DOHH2 (cell line): ENCODE data around the gene CDCP1.

ENCODE experiments used
- H3F3A ChIP-seq: fragments of 200-600 bp; sonication (generic), shearing (Covaris generic); 2 replicates; pipeline ENCODE4 v1.6.0; 2016; ENCODE audit warnings: antibody characterized with exemption, mild to moderate bottlenecking; ENCODE audit not compliant: control insufficient read depth, insufficient read depth
- H3K27ac ChIP-seq: fragments of 200-600 bp; sonication (generic); 2 replicates; pipeline ENCODE4 v1.5.1; 2014; ENCODE audit warnings: low read depth, mild to moderate bottlenecking, low read length, moderate library complexity
- H3K27me3 ChIP-seq: fragments of 200-600 bp; sonication (generic); 2 replicates; pipeline ENCODE4 v1.6.1; 2014; ENCODE audit warnings: mild to moderate bottlenecking, low read length, mixed read lengths; ENCODE audit not compliant: control insufficient read depth
- H3K36me3 ChIP-seq: fragments of 200-600 bp; sonication (generic); 2 replicates; pipeline ENCODE4 v1.6.1; 2014; ENCODE audit warnings: mild to moderate bottlenecking, low read length, moderate library complexity, mixed read lengths; ENCODE audit not compliant: control insufficient read depth
- H3K4me1 ChIP-seq: fragments of 200-600 bp; sonication (generic); 2 replicates; pipeline ENCODE4 v1.6.1; 2014; ENCODE audit warnings: mild to moderate bottlenecking, low read length, mixed read lengths; ENCODE audit not compliant: control insufficient read depth
- H3K4me2 ChIP-seq: fragments of 200-600 bp; sonication (generic); 2 replicates; pipeline ENCODE4 v1.6.0; 2014; ENCODE audit warnings: mild to moderate bottlenecking, low read length, moderate library complexity
- H3K4me3 ChIP-seq: fragments of 200-600 bp; sonication (generic); 2 replicates; pipeline ENCODE4 v1.5.1; 2014; ENCODE audit warnings: mild to moderate bottlenecking, low read length, mixed read lengths
- H3K79me2 ChIP-seq: fragments of 200-600 bp; sonication (generic); 2 replicates; pipeline ENCODE4 v1.6.1; 2014; ENCODE audit warnings: mild to moderate bottlenecking, low read length, mixed read lengths; ENCODE audit not compliant: control insufficient read depth
- H3K9me2 ChIP-seq: fragments of 200-600 bp; sonication (generic); replicated peaks from 2 replicates; pipeline ENCODE4 v1.6.1; 2014; ENCODE audit warnings: mild to moderate bottlenecking, low read length, mixed read lengths; ENCODE audit not compliant: control insufficient read depth
- H3K9me3 ChIP-seq: fragments of 200-600 bp; sonication (generic); 2 replicates; pipeline ENCODE4 v1.6.1; 2014; ENCODE audit warnings: antibody characterized with exemption, low read length, mixed read lengths; ENCODE audit not compliant: control insufficient read depth, insufficient read depth
- H4K20me1 ChIP-seq: fragments of 200-600 bp; sonication (generic); 2 replicates; pipeline ENCODE4 v1.6.0; 2014; ENCODE audit warnings: low read depth, mild to moderate bottlenecking, antibody characterized with exemption, low read length, moderate library complexity; ENCODE audit not compliant: control insufficient read depth, insufficient read depth
- EZH2phosphoT487 ChIP-seq: fragments of 200-600 bp; sonication (generic); IDR thresholded peaks from 2 replicates; pipeline ENCODE4 v1.6.1; 2017; ENCODE audit warnings: borderline replicate concordance, mild to moderate bottlenecking, antibody characterized with exemption, low read length, moderate library complexity, mixed read lengths
- TF ChIP-seq, protein P1 (sequence below): fragments of 200-600 bp; sonication (generic); IDR thresholded peaks from one replicate; pipeline ENCODE4 v1.5.1; 2014; ENCODE audit warnings: antibody characterized with exemption, mild to moderate bottlenecking, low read depth, low read length; ENCODE audit not compliant: poor library complexity, severe bottlenecking

CDCP1 gene

GRCh38 chr3:45123030-45123429 lies 23.1 kb downstream of the CDCP1 start:
- Histone ChIP-seq H3K27ac (no peak overlapping the region), H4K20me1 (no peaks in the 10 kb centered on the region), H3K27me3 (peaks cover 32% of the 10 kb centered on the region), H3K79me2 (no peaks in the 10 kb centered on the region), H3K36me3 (no peaks in the 10 kb centered on the region), H3K9me3 (no peaks in the 10 kb centered on the region), H3K4me2 (no peak overlapping the region), H3F3A (no peaks in the 10 kb centered on the region), H3K9me2 (no peaks in the 10 kb centered on the region), H3K4me3 (no peak overlapping the region), H3K4me1 (no peaks in the 10 kb centered on the region)
- no peak for TF ChIP-seq EZH2phosphoT487
- TF ChIP-seq, protein P1, sequence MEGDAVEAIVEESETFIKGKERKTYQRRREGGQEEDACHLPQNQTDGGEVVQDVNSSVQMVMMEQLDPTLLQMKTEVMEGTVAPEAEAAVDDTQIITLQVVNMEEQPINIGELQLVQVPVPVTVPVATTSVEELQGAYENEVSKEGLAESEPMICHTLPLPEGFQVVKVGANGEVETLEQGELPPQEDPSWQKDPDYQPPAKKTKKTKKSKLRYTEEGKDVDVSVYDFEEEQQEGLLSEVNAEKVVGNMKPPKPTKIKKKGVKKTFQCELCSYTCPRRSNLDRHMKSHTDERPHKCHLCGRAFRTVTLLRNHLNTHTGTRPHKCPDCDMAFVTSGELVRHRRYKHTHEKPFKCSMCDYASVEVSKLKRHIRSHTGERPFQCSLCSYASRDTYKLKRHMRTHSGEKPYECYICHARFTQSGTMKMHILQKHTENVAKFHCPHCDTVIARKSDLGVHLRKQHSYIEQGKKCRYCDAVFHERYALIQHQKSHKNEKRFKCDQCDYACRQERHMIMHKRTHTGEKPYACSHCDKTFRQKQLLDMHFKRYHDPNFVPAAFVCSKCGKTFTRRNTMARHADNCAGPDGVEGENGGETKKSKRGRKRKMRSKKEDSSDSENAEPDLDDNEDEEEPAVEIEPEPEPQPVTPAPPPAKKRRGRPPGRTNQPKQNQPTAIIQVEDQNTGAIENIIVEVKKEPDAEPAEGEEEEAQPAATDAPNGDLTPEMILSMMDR, result no peak

- Histone ChIP-seq H3K36me3 (no peaks in the 10 kb centered on the region), H3K4me2 (no peak overlapping the region), H3F3A (no peaks in the 10 kb centered on the region), H3K79me2 (no peaks in the 10 kb centered on the region), H3K27me3 (peaks cover 32% of the 10 kb centered on the region), H3K4me3 (no peak overlapping the region), H3K4me1 (no peaks in the 10 kb centered on the region), H4K20me1 (no peaks in the 10 kb centered on the region), H3K9me3 (no peaks in the 10 kb centered on the region), H3K9me2 (no peaks in the 10 kb centered on the region), H3K27ac (no peak overlapping the region)
- TF ChIP-seq, protein P1, result no peak
- no peak for TF ChIP-seq EZH2phosphoT487
These were observed 25.6 kb downstream of the CDCP1 start for GRCh38 chr3:45120359-45121158.

DNA sequence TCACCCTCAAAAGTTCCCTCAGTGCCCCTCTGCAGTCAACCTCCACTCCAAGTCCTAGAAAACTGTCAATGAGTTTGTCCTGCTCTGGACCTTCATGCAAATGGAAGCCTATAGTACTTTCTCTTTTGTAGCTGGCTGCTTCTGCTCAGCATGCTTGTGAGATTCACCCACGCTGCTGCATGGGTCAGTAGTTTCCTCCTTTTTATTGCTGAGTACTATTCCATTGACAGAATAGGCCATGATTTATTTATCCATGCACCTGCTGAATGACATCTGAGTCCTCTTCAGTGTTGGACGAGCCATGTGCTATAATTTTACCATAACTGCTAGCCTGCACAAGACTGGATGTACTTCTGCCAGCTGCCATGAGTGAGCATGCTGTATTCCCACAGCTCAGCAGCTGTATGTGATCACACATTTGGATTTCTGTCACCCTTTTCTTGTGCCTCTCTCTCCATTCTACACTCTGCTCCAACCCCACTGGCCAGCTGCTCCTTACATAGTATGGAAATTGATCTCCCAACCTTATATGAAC lies 26.3 kb downstream of the CDCP1 start:
- H3K9me3 ChIP-seq, result no peaks in the 10 kb centered on the region
- no peaks in the 10 kb centered on the region for H3K36me3 ChIP-seq
- H3K27me3 ChIP-seq, result peaks cover 27% of the 10 kb centered on the region
- no peak overlapping the region for H3K4me2 ChIP-seq
- TF ChIP-seq EZH2phosphoT487, result no peak
- TF ChIP-seq, protein P1, result no peak
- no peaks in the 10 kb centered on the region for H3F3A ChIP-seq
- H3K79me2 ChIP-seq, result no peaks in the 10 kb centered on the region
- H3K9me2 ChIP-seq, result no peaks in the 10 kb centered on the region
- no peak overlapping the region for H3K4me3 ChIP-seq
- no peaks in the 10 kb centered on the region for H3K4me1 ChIP-seq
- H3K27ac ChIP-seq, result no peak overlapping the region
- no peaks in the 10 kb centered on the region for H4K20me1 ChIP-seq
